CD4-positive, alpha-beta T cell treated with Interferon alpha-2 for 1 hour (primary cell): Measurements from ENCODE around the gene TIGD6.
A peak's percentile ranks its signal among the peaks of the same experiment; 100 is the strongest.
"Not testable (repeated sequence)": the region's sequence is repeated elsewhere in the genome, so short reads cannot be mapped to it uniquely, and the experiment has no call there.

ENCODE experiments used
- DNase-seq, 2 donors: peaks; one replicate each; pipeline ENCODE4 v3.0.0-alpha.2; 2020 to 2022

TIGD6 gene

GRCh38 chr5:149966946-149967345, 33.5 kb downstream of the TIGD6 start:
- no peak for DNase-seq

GRCh38 chr5:149963729-149964128, 36.7 kb downstream of the TIGD6 start:
- DNase-seq, result no peak

- DNase-seq, result no peak
Observed at GRCh38 chr5:149962601-149963300, 37.7 kb downstream of the TIGD6 start.

GRCh38 chr5:149961957-149962409, 38.5 kb downstream of the TIGD6 start:
- DNase-seq, result peak in 1 of 2 donors; percentile 14

GRCh38 chr5:149961186-149961685, 39.2 kb downstream of the TIGD6 start:
- peak in 1 of 2 donors; percentile 2 for DNase-seq

GRCh38 chr5:149960272-149961185, 39.9 kb downstream of the TIGD6 start, which contains the start of gene SLC26A2:
Gene SLC26A2, plus strand, starts transcription at chr5:149960758. Its CDS starts 16,895 bp downstream, at chr5:149977653.
- DNase-seq, result peak; percentile 94 to 95

DNA sequence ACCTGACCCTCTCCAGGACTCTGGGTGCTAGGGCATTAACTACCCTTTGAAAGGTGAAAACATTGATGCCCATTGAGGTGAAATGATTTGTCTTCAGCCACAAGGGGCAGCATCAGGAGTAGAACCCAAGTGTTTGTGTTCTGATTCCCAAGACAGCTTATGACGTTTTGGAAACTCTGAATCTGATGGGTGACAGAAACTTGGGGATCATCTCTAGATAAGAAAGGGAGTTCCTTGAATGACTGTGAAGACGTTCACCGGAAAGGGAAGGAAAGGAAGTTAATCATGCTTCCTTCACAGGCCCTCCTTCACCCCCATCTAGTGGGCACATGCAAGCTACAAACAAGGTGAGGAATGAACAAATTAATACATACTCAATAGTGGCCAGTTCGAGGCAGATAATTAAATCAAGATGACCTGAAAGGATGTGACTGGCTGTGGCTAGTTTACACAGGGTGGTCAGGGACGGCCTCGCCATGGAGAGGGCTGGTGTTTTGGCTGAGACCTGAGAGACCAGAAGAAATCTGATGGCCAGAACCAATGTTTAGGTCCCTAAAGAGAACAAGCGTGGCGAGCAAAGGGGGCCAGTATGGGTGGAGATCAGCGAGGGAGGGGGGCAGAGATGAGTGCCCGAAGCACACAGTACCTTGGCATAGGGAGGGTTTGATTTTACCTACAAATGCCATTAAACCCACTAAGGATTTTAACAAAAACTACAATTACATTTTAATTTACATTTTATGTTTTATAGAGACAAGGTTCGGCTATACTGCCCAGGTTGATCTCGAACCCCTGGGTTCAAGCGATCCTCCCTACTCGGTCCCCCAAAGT, 40.8 kb downstream of the TIGD6 start:
- peak; percentile 48 to 72 for DNase-seq

- no peak for DNase-seq
Observed at GRCh38 chr5:149957855-149958254, 42.6 kb downstream of the TIGD6 start.

DNA sequence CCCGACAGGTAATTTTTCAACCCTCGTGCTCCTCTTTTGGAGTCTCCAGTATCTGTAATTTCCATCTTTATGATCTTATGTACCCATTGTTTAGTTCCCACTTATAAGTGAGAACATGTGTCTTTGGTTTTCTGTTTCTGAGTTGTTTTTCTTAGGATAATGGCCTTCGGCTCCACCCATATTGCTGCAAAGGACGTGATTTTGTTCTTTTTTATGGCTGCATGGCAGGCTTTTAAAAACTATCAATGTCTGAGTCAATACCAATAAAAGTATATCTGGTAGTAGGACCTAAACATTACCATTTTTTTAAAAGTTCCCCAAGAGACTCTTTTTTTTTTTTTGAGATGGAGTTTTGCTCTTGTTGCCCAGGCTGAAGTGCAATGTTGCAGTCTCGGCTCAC, 43.8 kb downstream of the TIGD6 start:
- DNase-seq, result no peak

GRCh38 chr5:149954798-149955197, 45.7 kb downstream of the TIGD6 start:
- DNase-seq, result no peak

- DNase-seq, result no peak
Observed at GRCh38 chr5:149953436-149954121, 46.9 kb downstream of the TIGD6 start.

DNA sequence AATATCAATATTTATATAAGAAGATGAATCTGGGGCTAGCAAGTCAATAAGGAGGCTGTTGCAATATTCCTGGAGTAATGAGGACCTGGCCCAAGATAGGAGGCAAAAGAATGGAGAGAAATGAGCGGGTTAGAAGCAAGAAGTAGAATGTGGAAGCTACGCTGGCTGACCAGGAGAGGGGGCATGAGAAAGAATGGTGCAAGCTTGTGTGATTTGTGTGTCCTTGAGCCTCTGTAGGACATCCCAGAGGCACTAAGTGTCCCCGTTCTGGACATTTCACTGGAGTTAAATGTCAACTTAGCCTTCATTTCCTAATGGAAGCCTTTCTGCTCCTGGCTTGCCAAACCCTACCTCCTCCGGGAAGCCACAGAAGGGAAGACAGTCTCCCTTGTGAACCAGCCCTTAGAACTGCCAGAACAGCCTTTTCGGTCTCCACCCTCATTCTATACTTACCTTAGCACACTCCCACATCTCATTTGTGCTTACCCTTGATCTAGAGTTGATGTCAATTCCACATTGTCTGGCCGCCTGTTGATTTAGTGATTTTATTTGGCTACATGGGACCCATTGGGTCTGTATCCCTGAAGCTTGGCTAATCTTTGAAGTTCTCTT, 49.2 kb downstream of the TIGD6 start:
- no peak for DNase-seq

- DNase-seq, result no peak
Observed at GRCh38 chr5:149948993-149949392, 51.5 kb downstream of the TIGD6 start.

DNA sequence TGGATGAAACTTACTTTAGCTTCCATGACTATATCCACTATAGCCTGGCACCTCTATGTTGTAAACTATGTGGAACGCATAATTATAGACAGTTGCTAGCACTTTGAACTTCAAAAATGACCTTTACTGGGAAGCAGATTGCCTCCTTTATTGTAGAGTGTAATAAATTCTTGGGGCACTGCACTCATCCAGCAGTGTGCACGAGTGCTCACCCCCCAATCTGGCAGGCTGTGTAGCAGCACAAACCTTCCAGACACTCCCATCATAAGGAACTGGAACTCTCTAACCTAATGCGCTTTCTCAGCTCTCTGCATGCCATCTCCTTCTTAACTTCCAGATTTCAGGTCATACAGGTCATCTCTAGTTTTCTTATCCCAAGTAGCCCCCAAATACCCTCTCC, 54.3 kb downstream of the TIGD6 start:
- DNase-seq, result no peak

DNA sequence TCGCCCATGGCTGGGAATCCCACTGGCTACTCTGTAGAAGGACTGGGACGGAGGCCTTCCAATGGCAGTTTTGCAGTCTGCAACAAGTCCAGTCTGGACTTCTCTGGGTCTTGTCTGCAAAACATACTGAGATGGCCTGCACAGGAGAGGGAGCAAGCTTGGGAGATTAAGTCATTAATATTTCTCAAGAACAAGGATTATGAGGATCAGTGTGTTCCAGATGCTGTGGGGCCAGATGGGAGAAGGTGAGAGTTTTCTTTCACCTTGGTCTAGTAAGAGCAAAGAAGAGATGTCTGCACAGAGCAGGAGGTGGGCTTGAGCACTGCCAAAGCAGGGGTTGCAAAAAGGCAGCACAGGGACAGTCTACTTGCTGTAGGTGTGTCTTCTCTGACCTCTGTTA, 55.8 kb downstream of the TIGD6 start, which contains the start of gene PDE6A:
Gene PDE6A (minus strand): TSS at position 128 of the 400 bp plus-strand sequence. CDS start 120 bp downstream, at position 8.
- no peak for DNase-seq

- DNase-seq, result not testable (repeated sequence)
Observed at GRCh38 chr5:149943177-149943949, 57.1 kb downstream of the TIGD6 start.
